SK-N-SH (cell line): ENCODE results near the gene ATXN2. TPM values are rescaled to one million over a fixed set of nuclear protein-coding genes. Genes with fewer than 3 reads are reported as not detected.
A peak's percentile ranks its signal among the peaks of the same experiment; 100 is the strongest.

Source experiments
- CTCF ChIA-PET: fragments of 300-600, 350-600 bp; formaldehyde crosslinking; extraction: SDS; loops from one replicate; lab custom pipeline; 2021; lab: Yijun Ruan, JAX
- POLR2A ChIA-PET: fragments of 350-600 bp; sonication (Branson Sonifier 250); formaldehyde crosslinking; extraction: SDS; loops from one replicate; lab custom pipeline; 2020; ENCODE audit warnings: antibody characterized with exemption, inconsistent platforms; lab: Yijun Ruan, JAX
- DNase-seq: peaks from one replicate; pipeline ENCODE4 v3.0.0; 2012
- H2AFZ ChIP-seq: fragments of 200-600 bp; sonication (generic); 2 replicates; pipeline ENCODE4 v1.8.1; 2016; ENCODE audit warnings: antibody characterized with exemption, mild to moderate bottlenecking, low read depth
- H3F3A ChIP-seq: fragments of 200-600 bp; sonication (generic); replicated peaks from 2 replicates; pipeline ENCODE3; 2016; ENCODE audit warnings: antibody characterized with exemption, mild to moderate bottlenecking; ENCODE audit not compliant: insufficient read depth
- H3K27ac ChIP-seq, 2 experiments: fragments of 200-500 bp in 1 of 2; fragments of 200-600 bp in 1 of 2; sonication (Bioruptor generic) in 1 of 2; sonication (generic), shearing (Covaris generic) in 1 of 2; 2 replicates each; pipeline versions ENCODE4 v1.5.1 to v1.6.1; 2014 to 2016; ENCODE audit warnings: low read depth in 2 of 2, inconsistent platforms in 1 of 2, low read length in 1 of 2, mild to moderate bottlenecking in 1 of 2, mixed read lengths in 1 of 2
- H3K27me3 ChIP-seq: fragments of 200-600 bp; sonication (generic), shearing (Covaris generic); 2 replicates; pipeline ENCODE4 v1.6.1; 2016; ENCODE audit warnings: mixed run types; ENCODE audit not compliant: insufficient read depth
- H3K36me3 ChIP-seq, 2 experiments: fragments of 200-500 bp in 1 of 2; fragments of 200-600 bp in 1 of 2; sonication (Bioruptor generic) in 1 of 2; sonication (generic) in 1 of 2; replicated peaks in 1 of 2; 2 replicates each; pipeline versions ENCODE3 to v1.5.1; 2014 to 2016; ENCODE audit warnings: low read length in 1 of 2, mild to moderate bottlenecking in 1 of 2; ENCODE audit not compliant: insufficient read depth in 2 of 2, control insufficient read depth in 1 of 2
- H3K4me1 ChIP-seq, 2 experiments: fragments of 200-500 bp in 1 of 2; fragments of 200-600 bp in 1 of 2; sonication (Bioruptor generic) in 1 of 2; sonication (generic), shearing (Covaris generic) in 1 of 2; 2 replicates each; pipeline versions ENCODE4 v1.5.1 to v1.6.1; 2014 to 2016; ENCODE audit warnings: low read depth in 1 of 2, low read length in 1 of 2, mixed run types in 1 of 2; ENCODE audit not compliant: insufficient read depth in 2 of 2, control insufficient read depth in 1 of 2
- H3K4me2 ChIP-seq: fragments of 200-600 bp; sonication (generic), shearing (Covaris generic); 2 replicates; pipeline ENCODE4 v1.6.1; 2017; ENCODE audit warnings: mixed run types
- H3K4me3 ChIP-seq, 2 experiments: fragments of 200-500 bp in 1 of 2; fragments of 200-600 bp in 1 of 2; sonication (Bioruptor generic) in 1 of 2; sonication (generic), shearing (Covaris generic) in 1 of 2; 2 replicates each; pipeline versions ENCODE4 v1.5.1 to v1.8.1; 2014 to 2016; ENCODE audit warnings: low read depth in 2 of 2, inconsistent platforms in 1 of 2, low read length in 1 of 2, mild to moderate bottlenecking in 1 of 2, mixed read lengths in 1 of 2, moderate library complexity in 1 of 2
- H3K79me2 ChIP-seq: fragments of 200-600 bp; sonication (generic); 2 replicates; pipeline ENCODE4 v1.8.1; 2017; ENCODE audit warnings: mild to moderate bottlenecking; ENCODE audit not compliant: insufficient read depth
- H3K9ac ChIP-seq: fragments of 200-600 bp; sonication (generic); 2 replicates; pipeline ENCODE4 v1.6.1; 2017; ENCODE audit warnings: mixed run types
- H3K9me2 ChIP-seq: fragments of 200-600 bp; sonication (generic); 2 replicates; pipeline ENCODE4 v1.6.1; 2017; ENCODE audit warnings: mixed run types
- H3K9me3 ChIP-seq: fragments of 200-600 bp; sonication (generic); 2 replicates; pipeline ENCODE4 v1.6.1; 2017; ENCODE audit warnings: mixed run types, mild to moderate bottlenecking, moderate library complexity
- H4K20me1 ChIP-seq: fragments of 200-600 bp; sonication (generic); 2 replicates; pipeline ENCODE4 v1.6.1; 2017; ENCODE audit warnings: mild to moderate bottlenecking, mixed run types; ENCODE audit not compliant: insufficient read depth
- CTCF ChIP-seq: fragments of 200-600 bp; sonication (generic); IDR thresholded peaks from 2 replicates; pipeline ENCODE4 v1.6.1; 2017; ENCODE audit warnings: antibody characterized with exemption, mild to moderate bottlenecking, moderate library complexity
- ELF1 ChIP-seq: IDR thresholded peaks from 2 replicates; pipeline ENCODE4 v1.4.0; 2012
- MXI1 ChIP-seq: IDR thresholded peaks from 2 replicates; pipeline ENCODE4 v1.6.1; 2012; ENCODE audit warnings: mild to moderate bottlenecking, low read depth, low read length, improper control_type of control experiment
- NFIC ChIP-seq: IDR thresholded peaks from 2 replicates; pipeline ENCODE4 v1.4.0; 2012; ENCODE audit warnings: borderline replicate concordance
- NRF1 ChIP-seq: IDR thresholded peaks from 2 replicates; pipeline ENCODE4 v1.6.1; 2012; ENCODE audit warnings: low read depth, mild to moderate bottlenecking, low read length
- POLR2AphosphoS5 ChIP-seq: IDR thresholded peaks from 2 replicates; pipeline ENCODE4 v1.6.1; 2012; ENCODE audit warnings: low read depth, low read length
- RFX5 ChIP-seq: IDR thresholded peaks from 2 replicates; pipeline ENCODE4 v1.6.1; 2012; ENCODE audit warnings: mild to moderate bottlenecking, improper control_type of control experiment, low read length
- TAF1 ChIP-seq: IDR thresholded peaks from 2 replicates; pipeline ENCODE4 v1.6.1; 2012; ENCODE audit warnings: low read depth, mild to moderate bottlenecking, low read length, moderate library complexity, borderline replicate concordance
- USF2 ChIP-seq: fragments of 150-350 bp; IDR thresholded peaks from 2 replicates; pipeline ENCODE4 v1.6.1; 2017; ENCODE audit warnings: antibody characterized with exemption, low read length, low read depth, borderline replicate concordance
- WGBS: methylation state at CpG from one replicate; pipeline ENCODE4 v1.1.6; 2017; ENCODE audit warnings: low lambda C conversion rate; 5-methylcytosine and 5-hydroxymethylcytosine counted together
- polyA plus RNA-seq, 3 experiments: library from polyadenylated mRNA; depleted of rRNA; stranded (reverse); fragments of >200 nt; gene quantifications; 2 replicates each; pipeline ENCODE4 v1.2.3, GENCODE V29; 2012
- TF ChIP-seq, protein P1 (sequence below): IDR thresholded peaks from 2 replicates; pipeline ENCODE4 v1.4.0; 2012; ENCODE audit warnings: low read depth
- TF ChIP-seq, protein P2 (sequence below): IDR thresholded peaks from 2 replicates; pipeline ENCODE4 v1.4.0; 2012; ENCODE audit warnings: low read depth, borderline replicate concordance

Gene ATXN2
- polyA plus RNA-seq, 1 of the 3 experiments (the other 2 are of a cell fraction): 35.7 TPM

DNA sequence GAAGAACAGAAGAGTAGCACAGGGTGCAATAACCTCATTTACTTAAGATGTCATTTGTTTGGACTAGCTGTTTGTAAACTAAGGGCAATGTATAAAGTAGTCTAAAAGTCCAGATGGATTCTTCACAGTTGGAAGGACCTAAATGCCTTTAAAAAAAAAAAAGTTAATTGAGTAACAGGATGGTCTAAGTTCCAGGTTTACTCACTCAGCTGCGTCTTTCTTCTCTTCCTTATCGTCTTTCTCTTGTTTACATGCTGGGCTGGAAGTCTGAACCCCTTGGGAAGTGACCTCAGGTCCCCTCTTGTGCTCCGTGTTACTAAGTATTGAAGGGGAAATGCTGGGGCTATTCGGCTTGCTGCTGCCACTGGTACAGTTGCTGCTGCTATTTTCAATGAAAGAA lies 110.8 kb downstream of the ATXN2 start:
- Histone ChIP-seq H3K36me3 (peaks cover 61 to 92% of the 10 kb centered on the region in 2 experiments), H3K9me3 (no peaks in the 10 kb centered on the region), H3F3A (peaks cover 11% of the 10 kb centered on the region), H3K9ac (no peak overlapping the region), H3K27ac (no peak overlapping the region), H3K4me2 (no peak overlapping the region), H3K27me3 (no peaks in the 10 kb centered on the region), H3K9me2 (no peaks in the 10 kb centered on the region), H3K79me2 (peaks cover 48% of the 10 kb centered on the region), H3K4me3 (no peak overlapping the region), H2AFZ (no peak overlapping the region), H3K4me1 (no peaks in the 10 kb centered on the region), H4K20me1 (no peaks in the 10 kb centered on the region)
- ChIA-PET CTCF (interaction anchor here (0.6 to 2.3 kb wide), 6 partner anchors 11 to 91 kb away, joined by 3 to 10 read pairs (median 3); no protein-coding TSS in a partner anchor), POLR2A (no interaction called here)
- no peak for TF ChIP-seq MXI1
- TF ChIP-seq RFX5: no peak
- TF ChIP-seq POLR2AphosphoS5: no peak
- 92% methylated on average over 4 of the region's 4 CpGs for WGBS
- no peak for DNase-seq

- Histone ChIP-seq H3K36me3 (peaks cover 33 to 84% of the 10 kb centered on the region in 2 experiments), H3K27ac (no peak overlapping the region), H3K4me1 (no peaks in the 10 kb centered on the region), H2AFZ (no peak overlapping the region), H3K9ac (no peak overlapping the region), H4K20me1 (no peaks in the 10 kb centered on the region), H3K79me2 (peaks cover 24% of the 10 kb centered on the region; the same call in 1 of the 2 replicates), H3K9me2 (no peaks in the 10 kb centered on the region), H3K4me3 (no peak overlapping the region), H3F3A (peaks cover 18% of the 10 kb centered on the region), H3K9me3 (no peaks in the 10 kb centered on the region), H3K4me2 (no peak overlapping the region), H3K27me3 (no peaks in the 10 kb centered on the region)
- 100% methylated on average over 2 of the region's 2 CpGs for WGBS
- TF ChIP-seq CTCF: peak; percentile 46
- TF ChIP-seq, protein P1, sequence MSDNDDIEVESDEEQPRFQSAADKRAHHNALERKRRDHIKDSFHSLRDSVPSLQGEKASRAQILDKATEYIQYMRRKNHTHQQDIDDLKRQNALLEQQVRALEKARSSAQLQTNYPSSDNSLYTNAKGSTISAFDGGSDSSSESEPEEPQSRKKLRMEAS: no peak
- POLR2A ChIA-PET: no interaction called here
- no peak for DNase-seq
- CTCF ChIA-PET: interaction anchor here (0.7 to 3.8 kb wide), 5 partner anchors 9 to 86 kb away, joined by 3 to 16 read pairs (median 3); no protein-coding TSS in a partner anchor
Measured at GRCh38 chr12:111482462-111482861, 116.7 kb downstream of the ATXN2 start.

DNA sequence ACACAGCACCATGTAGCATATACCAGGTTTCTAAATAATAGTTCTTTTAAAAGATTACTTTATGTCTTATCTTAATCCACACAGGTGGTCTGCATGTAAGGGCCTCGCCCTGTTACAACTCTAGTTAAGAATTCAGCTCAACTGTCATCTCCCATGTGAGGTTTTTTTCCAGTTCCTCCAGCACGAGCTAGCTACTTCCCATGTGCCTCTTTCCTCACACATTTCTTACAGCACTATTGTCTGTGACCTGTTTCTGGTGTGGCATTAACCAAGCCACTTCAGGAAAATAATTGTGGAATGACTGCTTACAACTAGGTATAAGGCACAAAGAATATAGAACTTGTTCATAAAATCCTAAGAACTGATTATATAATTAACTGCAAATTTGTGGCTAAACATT lies 127.9 kb downstream of the ATXN2 start:
- Histone ChIP-seq H3K79me2 (peaks cover 50% of the 10 kb centered on the region), H3K36me3 (peaks cover 34 to 72% of the 10 kb centered on the region in 2 experiments)

More for the DNA sequence above, 127.9 kb downstream of the ATXN2 start:
- H2AFZ ChIP-seq: no peak overlapping the region
- no peak overlapping the region for H3K4me2 ChIP-seq
- no peaks in the 10 kb centered on the region for H3K9me2 ChIP-seq
- POLR2A ChIA-PET: no interaction called here
- peaks cover 34% of the 10 kb centered on the region for H3F3A ChIP-seq
- no peak for DNase-seq
- peaks cover 11% of the 10 kb centered on the region; the same call in 1 of the 2 replicates for H4K20me1 ChIP-seq
- peak overlapping the region in 1 of 2 experiments; percentile 76; a peak in 1 of 4 replicates for H3K27ac ChIP-seq
- WGBS: 90% methylated on average over 2 of the region's 2 CpGs
- no peaks in the 10 kb centered on the region for H3K9me3 ChIP-seq
- H3K27me3 ChIP-seq: no peaks in the 10 kb centered on the region
- TF ChIP-seq NRF1: no peak
- TF ChIP-seq, protein P2, sequence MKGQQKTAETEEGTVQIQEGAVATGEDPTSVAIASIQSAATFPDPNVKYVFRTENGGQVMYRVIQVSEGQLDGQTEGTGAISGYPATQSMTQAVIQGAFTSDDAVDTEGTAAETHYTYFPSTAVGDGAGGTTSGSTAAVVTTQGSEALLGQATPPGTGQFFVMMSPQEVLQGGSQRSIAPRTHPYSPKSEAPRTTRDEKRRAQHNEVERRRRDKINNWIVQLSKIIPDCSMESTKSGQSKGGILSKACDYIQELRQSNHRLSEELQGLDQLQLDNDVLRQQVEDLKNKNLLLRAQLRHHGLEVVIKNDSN: no peak
- no peak for TF ChIP-seq TAF1
- no peak for TF ChIP-seq ELF1
- no peak for TF ChIP-seq NFIC
- TF ChIP-seq POLR2AphosphoS5: no peak
- no peak for TF ChIP-seq USF2
- no peak overlapping the region for H3K9ac ChIP-seq
- CTCF ChIA-PET: interaction anchor here (1.0 to 2.6 kb wide), 4 partner anchors 11 to 140 kb away, joined by 3 to 21 read pairs (median 4); no protein-coding TSS in a partner anchor
- H3K4me3 ChIP-seq: no peak overlapping the region
- peaks cover 0 to 6% of the 10 kb centered on the region in 2 experiments; a peak in 1 of 4 replicates for H3K4me1 ChIP-seq
